ENCODE data around the gene TMCC3.
"Not testable (repeated sequence)": the region's sequence is repeated elsewhere in the genome, so short reads cannot be mapped to it uniquely, and the experiment has no call there.

The TMCC3 gene

GRCh38 chr12:94628819-94629472 is 21.4 kb downstream of the TMCC3 start:
- no peak for DNase-seq

- DNase-seq: no peak
These were observed 22.0 kb downstream of the TMCC3 start for GRCh38 chr12:94628369-94628768.

- no peak for DNase-seq
These were observed 24.8 kb downstream of the TMCC3 start for GRCh38 chr12:94625531-94625930.

GRCh38 chr12:94623161-94623920 is 27.0 kb downstream of the TMCC3 start:
- no peak for DNase-seq

GRCh38 chr12:94622475-94622874 is 27.9 kb downstream of the TMCC3 start:
- DNase-seq: no peak

- DNase-seq: no peak
These were observed 28.5 kb downstream of the TMCC3 start for GRCh38 chr12:94621662-94622359.

- DNase-seq: no peak
These were observed 29.7 kb downstream of the TMCC3 start for GRCh38 chr12:94620621-94621020.

GRCh38 chr12:94618995-94619695 is 31.2 kb downstream of the TMCC3 start:
- no peak for DNase-seq

GRCh38 chr12:94617101-94617500 is 33.3 kb downstream of the TMCC3 start:
- DNase-seq: no peak

GRCh38 chr12:94616203-94616729 is 34.1 kb downstream of the TMCC3 start:
- DNase-seq: no peak

GRCh38 chr12:94615260-94616181 is 34.8 kb downstream of the TMCC3 start:
- no peak for DNase-seq

- DNase-seq: no peak
These were observed 36.1 kb downstream of the TMCC3 start for GRCh38 chr12:94614288-94614721.

- DNase-seq: no peak
These were observed 40.4 kb downstream of the TMCC3 start for GRCh38 chr12:94609917-94610443.

GRCh38 chr12:94606810-94607209 is 43.5 kb downstream of the TMCC3 start:
- not testable (repeated sequence) for DNase-seq

GRCh38 chr12:94604366-94604698 is 46.0 kb downstream of the TMCC3 start:
- no peak for DNase-seq

- DNase-seq: no peak
These were observed 46.7 kb downstream of the TMCC3 start for GRCh38 chr12:94603434-94604365.

- no peak for DNase-seq
These were observed 48.3 kb downstream of the TMCC3 start for GRCh38 chr12:94602024-94602423.

- DNase-seq: not testable (repeated sequence)
These were observed 49.0 kb downstream of the TMCC3 start for GRCh38 chr12:94601307-94601706.

- DNase-seq: no peak
These were observed 51.2 kb downstream of the TMCC3 start for GRCh38 chr12:94599189-94599588.

- DNase-seq: no peak
These were observed 53.1 kb downstream of the TMCC3 start for GRCh38 chr12:94597268-94597667.

- DNase-seq: no peak
These were observed 53.8 kb downstream of the TMCC3 start for GRCh38 chr12:94596596-94596995.
